Esophagus muscularis mucosa (tissue), 4 donors: ENCODE results near the gene ASPSCR1. TPM values are rescaled to one million over a fixed set of nuclear protein-coding genes. Genes with fewer than 3 reads are reported as not detected.

Experiments
- DNase-seq: peaks from one replicate; pipeline ENCODE4 v3.0.0-alpha.2; 2017; ENCODE audit errors: extremely low spot score
- H3K27ac ChIP-seq, 4 donors: fragments of 200-600 bp; sonication (generic); replicated peaks in 1 of 4; 1 replicate in 3 of 4; 2 replicates in 1 of 4; pipeline ENCODE4 v1.5.1; 2016 to 2019; ENCODE audit warnings: mild to moderate bottlenecking in 1 of 4
- H3K27me3 ChIP-seq, 4 donors: fragments of 200-600 bp; sonication (generic); one replicate each; pipeline versions ENCODE4 v1.5.1 to v1.6.0; 2016 to 2019
- H3K36me3 ChIP-seq, 4 donors: fragments of 200-600 bp; sonication (generic); one replicate each; pipeline ENCODE4 v1.5.1; 2016 to 2019
- H3K4me1 ChIP-seq, 4 donors: fragments of 200-600 bp; sonication (generic); one replicate each; pipeline ENCODE4 v1.5.1; 2016 to 2019
- H3K4me3 ChIP-seq, 4 donors: fragments of 200-600 bp; sonication (generic); 1 replicate in 2 of 4; 2 replicates in 2 of 4; pipeline ENCODE4 v1.5.1; 2016 to 2019; ENCODE audit warnings: mild to moderate bottlenecking in 4 of 4, moderate library complexity in 1 of 4
- H3K9me3 ChIP-seq, 4 donors: fragments of 200-600 bp; sonication (generic); 1 replicate in 3 of 4; 2 replicates in 1 of 4; pipeline ENCODE4 v1.5.1; 2016 to 2019
- CTCF ChIP-seq, 3 experiments: fragments of 200-600 bp in 2 of 3; fragments of 450-650 bp in 1 of 3; sonication (generic) in 2 of 3; IDR thresholded peaks; one replicate each; pipeline ENCODE4 v1.5.1; 2017 to 2019; ENCODE audit warnings: antibody characterized with exemption in 3 of 3, mild to moderate bottlenecking in 2 of 3, moderate library complexity in 1 of 3
- EP300 ChIP-seq: sonication (generic); formaldehyde crosslinking; IDR thresholded peaks from one replicate; pipeline ENCODE4 v1.6.1; 2017; ENCODE audit warnings: antibody characterized with exemption
- POLR2A ChIP-seq: fragments of 450-650 bp; IDR thresholded peaks from one replicate; pipeline ENCODE4 v1.6.1; 2017; ENCODE audit warnings: antibody characterized with exemption, moderate library complexity, mild to moderate bottlenecking, low read depth
- POLR2AphosphoS5 ChIP-seq, 2 donors: sonication (generic); formaldehyde crosslinking; IDR thresholded peaks; one replicate each; pipeline ENCODE4 v1.6.1; 2017; ENCODE audit warnings: antibody characterized with exemption in 2 of 2
- WGBS: methylation state at CpG from one replicate; pipeline ENCODE4 v1.1.5; 2018; 5-methylcytosine and 5-hydroxymethylcytosine counted together
- intact Hi-C: fragments of 100-400 bp; cut with DNase I; formaldehyde crosslinking; loops from one replicate; pipeline ENCODE4 v1.15.1; 2023
- total RNA-seq, 4 donors: library from RNA; depleted of rRNA; stranded (reverse); fragments of >200 nt; gene quantifications; one replicate each; pipeline versions ENCODE4 v1.1.0 to v1.2.1, GENCODE V29; 2016

The ASPSCR1 gene
- total RNA-seq, 4 donors from 2014 or later = 15.9 to 18.4 (median 17.3) TPM

DNA sequence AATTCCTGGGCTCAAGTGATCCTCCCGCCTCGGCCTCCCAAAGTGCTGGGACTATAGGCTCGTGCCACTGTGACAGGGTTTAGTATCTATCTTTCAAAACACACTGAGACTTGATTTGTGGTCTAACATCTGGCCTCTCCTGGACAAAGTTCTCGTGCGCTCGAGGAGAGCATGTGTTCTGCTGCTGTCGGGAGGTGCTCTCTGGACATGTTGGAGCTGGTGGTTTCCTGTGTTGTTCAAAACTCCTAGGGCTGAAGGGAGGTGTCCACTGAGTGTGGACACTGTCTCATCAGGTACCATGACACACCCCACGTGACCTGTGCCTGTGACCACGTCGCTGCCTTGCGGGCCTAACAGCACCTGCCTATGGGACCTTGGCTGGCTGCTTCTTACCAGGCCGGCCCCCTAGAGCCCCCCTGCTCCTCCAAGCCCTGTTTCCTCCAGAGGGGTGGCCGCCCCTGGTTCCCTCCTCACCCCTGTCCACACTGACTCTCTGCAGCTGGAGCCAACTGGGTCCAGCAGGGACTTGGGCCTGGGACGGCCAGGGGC is 68.6 kb downstream of the ASPSCR1 start:
- Histone ChIP-seq H3K27ac (no peak overlapping the region), H3K4me3 (no peak overlapping the region), H3K27me3 (no peaks in the 10 kb centered on the region), H3K36me3 (peaks cover 11 to 40% (median 35%) of the 10 kb centered on the region in 4 donors), H3K9me3 (no peaks in the 10 kb centered on the region), H3K4me1 (peaks cover 10 to 24% (median 20%) of the 10 kb centered on the region in 4 donors)
- WGBS = 73% methylated on average over 9 of the region's 14 CpGs
- intact Hi-C loops = no loop called here
- no peak for DNase-seq
- TF ChIP-seq CTCF (IDR thresholded peaks at IDR 0.05) = no peak
- no peak for TF ChIP-seq POLR2A
- no peak for TF ChIP-seq EP300
- no peak for TF ChIP-seq POLR2AphosphoS5 (IDR thresholded peaks at IDR 0.05)

DNA sequence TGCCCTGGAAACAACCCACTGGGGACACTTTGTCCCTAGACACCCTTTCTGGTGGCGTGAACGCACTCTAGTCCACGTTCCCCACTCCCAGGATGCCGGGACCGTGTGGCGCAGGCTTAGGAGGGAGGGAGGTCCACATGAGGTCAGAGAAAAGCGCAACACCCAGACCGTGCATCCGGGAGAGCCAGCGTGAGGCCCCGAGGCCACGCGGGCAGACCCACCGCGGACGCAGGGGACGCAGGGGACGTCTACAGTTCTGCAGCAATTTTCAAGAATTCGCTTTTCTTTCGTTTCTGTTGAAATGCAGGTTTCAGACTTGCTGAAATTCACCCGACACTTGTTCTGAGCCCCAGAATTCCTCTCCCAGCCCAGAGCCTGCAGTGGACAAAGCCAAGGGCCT is 69.5 kb downstream of the ASPSCR1 start:
- Histone ChIP-seq H3K27ac (no peak overlapping the region), H3K9me3 (no peaks in the 10 kb centered on the region), H3K4me1 (peaks cover 10 to 27% (median 22%) of the 10 kb centered on the region in 4 donors), H3K27me3 (no peaks in the 10 kb centered on the region), H3K4me3 (no peak overlapping the region), H3K36me3 (peaks cover 11 to 40% (median 35%) of the 10 kb centered on the region in 4 donors)
- intact Hi-C loops = no loop called here
- DNase-seq = no peak
- WGBS = 87% methylated on average over 21 of the region's 21 CpGs
- TF ChIP-seq POLR2AphosphoS5 (IDR thresholded peaks at IDR 0.05) (no peak), EP300 (no peak), POLR2A (no peak), CTCF (IDR thresholded peaks at IDR 0.05) (no peak)

- DNase-seq = no peak
Observed at GRCh38 chr17:82047379-82047778, 70.0 kb downstream of the ASPSCR1 start.

DNA sequence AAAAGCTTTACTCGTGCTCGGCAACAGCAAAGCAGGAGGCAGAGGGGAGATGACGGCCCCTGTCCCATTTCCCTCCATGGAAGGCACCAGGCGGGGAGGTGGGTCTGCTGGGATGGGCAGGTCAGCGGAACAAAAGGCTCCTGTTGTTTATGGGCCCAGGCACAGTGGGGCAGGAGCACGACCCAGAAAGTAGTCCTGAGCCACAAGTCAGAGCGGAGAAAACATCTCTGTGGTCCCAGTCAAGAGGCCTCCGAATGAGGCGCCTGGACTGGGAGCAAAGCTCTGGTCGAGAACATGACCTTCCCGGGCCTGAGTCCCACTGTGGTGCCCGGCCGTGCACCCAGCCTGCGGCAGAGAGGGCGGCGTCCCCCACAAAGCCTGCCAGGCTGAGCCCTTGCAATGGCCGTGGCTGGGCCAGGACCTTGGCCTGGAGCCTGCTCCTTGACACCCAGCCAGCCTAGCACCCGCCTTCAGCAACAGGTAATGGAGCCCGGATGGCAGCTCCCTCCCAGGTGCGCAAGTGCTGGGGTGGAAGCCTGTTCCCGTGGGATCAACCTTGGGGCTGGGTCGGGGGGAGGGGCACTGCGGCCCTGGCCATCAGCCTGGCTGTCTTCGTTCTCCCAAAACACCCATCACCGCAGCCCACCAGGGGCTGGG is 70.6 kb downstream of the ASPSCR1 start:
- H3K4me3 ChIP-seq = no peak overlapping the region
- no peaks in the 10 kb centered on the region for H3K27me3 ChIP-seq
- intact Hi-C loops = no loop called here
- no peak for DNase-seq
- peaks cover 18 to 37% (median 31%) of the 10 kb centered on the region in 4 donors for H3K4me1 ChIP-seq
- no peak for TF ChIP-seq POLR2A
- TF ChIP-seq EP300 = no peak
- no peak for TF ChIP-seq POLR2AphosphoS5 (IDR thresholded peaks at IDR 0.05)
- TF ChIP-seq CTCF (IDR thresholded peaks at IDR 0.05) = no peak
- WGBS = 77% methylated on average over 8 of the region's 25 CpGs
- no peak overlapping the region for H3K27ac ChIP-seq
- H3K9me3 ChIP-seq = no peaks in the 10 kb centered on the region
- peaks cover 11 to 41% (median 35%) of the 10 kb centered on the region in 4 donors for H3K36me3 ChIP-seq

More at GRCh38 chr17:82047379-82047778, 70.0 kb downstream of the ASPSCR1 start:
- Histone ChIP-seq H3K4me3 (no peak overlapping the region), H3K9me3 (no peaks in the 10 kb centered on the region), H3K27me3 (no peaks in the 10 kb centered on the region), H3K27ac (no peak overlapping the region), H3K4me1 (peaks cover 11 to 30% (median 25%) of the 10 kb centered on the region in 4 donors), H3K36me3 (peaks cover 11 to 40% (median 35%) of the 10 kb centered on the region in 4 donors)
- 85% methylated on average over 20 of the region's 24 CpGs for WGBS
- intact Hi-C loops = no loop called here
- TF ChIP-seq CTCF (IDR thresholded peaks at IDR 0.05) (no peak), POLR2AphosphoS5 (IDR thresholded peaks at IDR 0.05) (no peak), EP300 (no peak), POLR2A (no peak)
